HepG2 (cell line): Measurements from ENCODE around the gene ANAPC2. TPM values are rescaled to one million over a fixed set of nuclear protein-coding genes. Genes with fewer than 3 reads are reported as not detected.

ENCODE experiments used
- AGO2 ChIP-seq: fragments of 200-400 bp; formaldehyde crosslinking; optimal IDR thresholded peaks from 2 replicates; pipeline ENCODE3; 2017; ENCODE audit warnings: mild to moderate bottlenecking, low read depth, low read length, moderate library complexity
- CHD2 ChIP-seq: IDR thresholded peaks from 2 replicates; pipeline ENCODE4 v1.6.1; 2011; ENCODE audit warnings: low read depth, low read length, improper control_type of control experiment
- E2F5 ChIP-seq: sonication (generic); formaldehyde crosslinking; conservative IDR thresholded peaks from 2 replicates; pipeline ENCODE4 v1.4.0; 2020; ENCODE audit warnings: missing genetic modification reagents
- ELF4 ChIP-seq: sonication (generic); formaldehyde crosslinking; IDR thresholded peaks from 2 replicates; pipeline ENCODE4 v1.5.0; 2020; ENCODE audit warnings: missing genetic modification reagents, mild to moderate bottlenecking, moderate library complexity, borderline replicate concordance
- HNF4A ChIP-seq: sonication (generic); formaldehyde crosslinking; IDR thresholded peaks from 2 replicates; pipeline ENCODE4 v1.4.0; 2020; ENCODE audit warnings: missing genetic modification reagents
- HNRNPUL1 ChIP-seq: fragments of 200-400 bp; formaldehyde crosslinking; IDR thresholded peaks from 2 replicates; pipeline ENCODE4 v1.6.1; 2017; ENCODE audit warnings: low read depth, mild to moderate bottlenecking, low read length, moderate library complexity
- HOXA7 ChIP-seq: sonication (generic); formaldehyde crosslinking; IDR thresholded peaks from 2 replicates; pipeline ENCODE4 v1.8.1; 2022; ENCODE audit warnings: mild to moderate bottlenecking, missing genetic modification reagents, moderate library complexity
- IRX3 ChIP-seq: sonication (generic); formaldehyde crosslinking; IDR thresholded peaks from 2 replicates; pipeline ENCODE4 v1.8.1; 2023; ENCODE audit warnings: mild to moderate bottlenecking, low read depth, missing genetic modification reagents, borderline replicate concordance
- MEF2D ChIP-seq: sonication (generic); formaldehyde crosslinking; IDR thresholded peaks from 2 replicates; pipeline ENCODE4 v1.5.1; 2020; ENCODE audit warnings: mild to moderate bottlenecking, missing genetic modification reagents
- MTF2 ChIP-seq: sonication (generic); formaldehyde crosslinking; IDR thresholded peaks from 2 replicates; pipeline ENCODE4 v1.5.0; 2020; ENCODE audit warnings: missing genetic modification reagents, borderline replicate concordance
- POLR2G ChIP-seq: fragments of 200-400 bp; formaldehyde crosslinking; IDR thresholded peaks from 2 replicates; pipeline ENCODE4 v1.6.1; 2018; ENCODE audit warnings: mild to moderate bottlenecking, low read depth, low read length, moderate library complexity
- PTBP1 ChIP-seq: fragments of 200-400 bp; formaldehyde crosslinking; IDR thresholded peaks from 2 replicates; pipeline ENCODE4 v1.6.1; 2018; ENCODE audit warnings: low read length, low read depth; ENCODE audit not compliant: poor library complexity, severe bottlenecking
- RXRB ChIP-seq: IDR thresholded peaks from 2 replicates; pipeline ENCODE4 v1.6.1; 2016; ENCODE audit warnings: borderline replicate concordance, missing genetic modification reagents, missing compliant biosample characterization
- SNAPC2 ChIP-seq: sonication (generic); formaldehyde crosslinking; IDR thresholded peaks from 2 replicates; pipeline ENCODE4 v1.8.1; 2022; ENCODE audit warnings: mild to moderate bottlenecking, missing genetic modification reagents
- SRY ChIP-seq: sonication (generic); formaldehyde crosslinking; IDR thresholded peaks from 2 replicates; pipeline ENCODE4 v1.8.0; 2022; ENCODE audit warnings: mild to moderate bottlenecking, missing genetic modification reagents
- ZBED4 ChIP-seq: sonication (generic); formaldehyde crosslinking; IDR thresholded peaks from 2 replicates; pipeline ENCODE4 v1.4.0; 2020; ENCODE audit warnings: missing genetic modification reagents, borderline replicate concordance
- ZNF280B ChIP-seq: sonication (generic); formaldehyde crosslinking; IDR thresholded peaks from 2 replicates; pipeline ENCODE4 v1.5.0; 2020; ENCODE audit warnings: missing genetic modification reagents, mild to moderate bottlenecking, borderline replicate concordance
- ZNF326 ChIP-seq: sonication (generic); formaldehyde crosslinking; IDR thresholded peaks from 2 replicates; pipeline ENCODE4 v1.4.0; 2020; ENCODE audit warnings: missing genetic modification reagents, borderline replicate concordance
- ZNF382 ChIP-seq: sonication (generic); formaldehyde crosslinking; IDR thresholded peaks from 2 replicates; pipeline ENCODE4 v1.5.0; 2020; ENCODE audit warnings: missing genetic modification reagents, mild to moderate bottlenecking, borderline replicate concordance
- ZNF570 ChIP-seq: sonication (generic); formaldehyde crosslinking; IDR thresholded peaks from 2 replicates; pipeline ENCODE4 v1.4.0; 2020; ENCODE audit warnings: mild to moderate bottlenecking, missing genetic modification reagents, borderline replicate concordance
- ZNF773 ChIP-seq: sonication (generic); formaldehyde crosslinking; IDR thresholded peaks from 2 replicates; pipeline ENCODE4 v1.4.0; 2020; ENCODE audit warnings: missing genetic modification reagents, borderline replicate concordance
- polyA plus RNA-seq, 8 experiments: library from polyadenylated mRNA; depleted of rRNA in 3 of 8; stranded (reverse) in 7 of 8; unstranded in 1 of 8; fragments of >200 nt; fragmentation: Illumina TruSeq in 4 of 8; extraction: Trizol in 4 of 8; gene quantifications; 2 replicates each; pipeline versions ENCODE4 v1.2.1 to v1.2.3, GENCODE V29; 2011 to 2016; ENCODE audit warnings: low read depth in 4 of 8, missing spikeins in 1 of 8, mixed read lengths in 1 of 8; ENCODE audit not compliant: insufficient read depth in 1 of 8
- total RNA-seq, 5 experiments: library from RNA; depleted of rRNA; stranded (reverse); fragments of >200 nt; fragmentation: Illumina TruSeq; extraction: Trizol; gene quantifications; 2 replicates each; pipeline ENCODE4 v1.2.3, GENCODE V29; 2016; ENCODE audit warnings: low read depth in 1 of 5
- TF ChIP-seq, protein P1 (sequence below): sonication (generic); formaldehyde crosslinking; IDR thresholded peaks from 2 replicates; pipeline ENCODE4 v1.8.0; 2022; ENCODE audit warnings: missing genetic modification reagents, low read depth, mild to moderate bottlenecking, borderline replicate concordance

Gene ANAPC2
- total and polyA plus RNA-seq, 2 of the 13 experiments (the other 11 are each of a cell fraction or from before 2014, with no cell fraction given): 12.3 to 15.4 TPM

GRCh38 chr9:137235424-137236237 is 47.3 kb upstream of the ANAPC2 start (continued):
- TF ChIP-seq ZNF570 (CRISPR knock-in tag): no peak
- no peak for TF ChIP-seq ZBED4 (CRISPR knock-in tag)
- TF ChIP-seq MEF2D (CRISPR knock-in tag): no peak
- 0 out of 2 replicates have a peak, but pooled peaks have one; percentile 41 for TF ChIP-seq IRX3 (CRISPR knock-in tag)
- TF ChIP-seq ZNF326 (CRISPR knock-in tag): no peak; the same call in 1 of the 2 replicates
- TF ChIP-seq HNRNPUL1: no peak
- TF ChIP-seq ZNF280B (CRISPR knock-in tag): no peak
- TF ChIP-seq RXRB (CRISPR knock-in tag): peak; percentile 30; the same call in 1 of the 2 replicates
- TF ChIP-seq HOXA7 (CRISPR knock-in tag): 0 out of 2 replicates have a peak, but pooled peaks have one; percentile 19
- TF ChIP-seq AGO2: peak; percentile 42
- peak; percentile 38; the same call in 1 of the 2 replicates for TF ChIP-seq HNF4A
- peak; percentile 8; the same call in 1 of the 2 replicates for TF ChIP-seq SRY
- TF ChIP-seq CHD2: no peak
- no peak for TF ChIP-seq PTBP1
- TF ChIP-seq ZNF773: peak; percentile 52; the same call in 1 of the 2 replicates
- no peak for TF ChIP-seq ELF4 (CRISPR knock-in tag)
- TF ChIP-seq E2F5: no peak
- TF ChIP-seq, protein P1, sequence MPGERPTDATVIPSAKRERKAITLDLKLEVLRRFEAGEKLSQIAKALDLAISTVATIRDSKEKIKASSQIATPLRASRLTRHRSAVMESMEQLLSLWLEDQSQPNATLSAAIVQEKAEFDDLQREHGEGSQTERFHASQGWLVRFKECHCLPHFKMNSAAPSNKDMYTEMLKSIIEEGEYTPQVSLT (CRISPR knock-in tag): no peak
- no peak for TF ChIP-seq POLR2G
- TF ChIP-seq ZNF382: no peak
- TF ChIP-seq SNAPC2: peak; percentile 73; the same call in 1 of the 2 replicates
- TF ChIP-seq MTF2 (CRISPR knock-in tag): no peak
